Measurements from ENCODE around the gene KLHL33. TPM values are rescaled to one million over a fixed set of nuclear protein-coding genes. Genes with fewer than 3 reads are reported as not detected.

Gene KLHL33
- polyA plus RNA-seq, 1 experiment = 0.22 TPM

DNA sequence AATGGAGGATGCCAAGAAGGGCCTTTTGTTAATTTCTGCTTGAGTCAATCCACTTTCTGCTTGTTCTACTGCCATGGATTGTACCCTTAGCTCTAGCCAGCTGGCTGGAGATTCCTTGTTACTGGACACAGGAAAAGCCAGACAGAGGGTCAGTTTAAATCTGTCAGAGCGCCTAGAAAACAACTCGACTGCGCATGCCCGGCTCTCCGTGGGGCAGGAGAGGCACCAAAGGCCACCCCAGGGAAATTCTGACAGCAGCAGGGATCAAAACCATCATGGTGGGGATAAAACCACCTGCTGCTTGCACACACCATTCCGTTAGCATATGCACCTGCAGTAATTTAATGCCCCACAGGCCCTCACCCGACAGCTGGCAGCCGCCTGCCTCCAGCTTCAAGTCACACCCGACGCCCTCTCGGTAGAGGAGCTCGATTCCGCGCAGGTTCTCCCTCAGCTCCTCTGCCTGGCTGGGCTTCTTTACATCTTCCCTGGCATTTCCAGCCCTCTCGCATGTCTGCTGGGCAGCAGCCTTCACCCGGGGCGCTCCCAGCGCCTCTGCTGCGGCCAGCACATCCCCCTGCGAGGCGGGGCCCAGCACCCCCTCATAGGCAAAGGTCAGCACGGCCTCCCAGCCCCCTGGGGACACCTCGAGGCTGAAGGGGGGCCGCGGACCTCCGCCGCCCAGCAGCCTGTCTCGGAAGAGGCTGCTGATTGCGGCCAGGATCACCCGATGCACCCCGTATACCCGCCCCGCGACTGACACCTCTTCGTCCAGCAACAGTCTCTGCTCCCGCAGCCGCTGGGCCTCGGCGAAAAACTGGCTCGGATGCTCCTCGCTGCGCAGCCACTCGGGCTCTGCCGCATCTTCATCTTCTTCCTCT, 1.0 kb downstream of the KLHL33 start:
- Histone ChIP-seq H3K27me3 (ENCODE audit: control insufficient read depth, insufficient read depth, low read length) (no peaks in the 10 kb centered on the region), H3K36me3 (ENCODE audit: control insufficient read depth, insufficient read depth, low read length) (no peaks in the 10 kb centered on the region), H3K4me3 (ENCODE audit: low read depth, low read length) (no peak overlapping the region)
- TF ChIP-seq, protein P1, sequence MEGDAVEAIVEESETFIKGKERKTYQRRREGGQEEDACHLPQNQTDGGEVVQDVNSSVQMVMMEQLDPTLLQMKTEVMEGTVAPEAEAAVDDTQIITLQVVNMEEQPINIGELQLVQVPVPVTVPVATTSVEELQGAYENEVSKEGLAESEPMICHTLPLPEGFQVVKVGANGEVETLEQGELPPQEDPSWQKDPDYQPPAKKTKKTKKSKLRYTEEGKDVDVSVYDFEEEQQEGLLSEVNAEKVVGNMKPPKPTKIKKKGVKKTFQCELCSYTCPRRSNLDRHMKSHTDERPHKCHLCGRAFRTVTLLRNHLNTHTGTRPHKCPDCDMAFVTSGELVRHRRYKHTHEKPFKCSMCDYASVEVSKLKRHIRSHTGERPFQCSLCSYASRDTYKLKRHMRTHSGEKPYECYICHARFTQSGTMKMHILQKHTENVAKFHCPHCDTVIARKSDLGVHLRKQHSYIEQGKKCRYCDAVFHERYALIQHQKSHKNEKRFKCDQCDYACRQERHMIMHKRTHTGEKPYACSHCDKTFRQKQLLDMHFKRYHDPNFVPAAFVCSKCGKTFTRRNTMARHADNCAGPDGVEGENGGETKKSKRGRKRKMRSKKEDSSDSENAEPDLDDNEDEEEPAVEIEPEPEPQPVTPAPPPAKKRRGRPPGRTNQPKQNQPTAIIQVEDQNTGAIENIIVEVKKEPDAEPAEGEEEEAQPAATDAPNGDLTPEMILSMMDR (IDR thresholded peaks at IDR 0.05; ENCODE audit: insufficient read depth, low read depth, low read length) = no peak
- POLR2A ChIA-PET = no interaction called here
- CTCF ChIA-PET = interaction anchor here (1.4 to 4.5 kb wide), 2 partner anchors 12 to 20 kb away, joined by 4 to 17 read pairs; partner anchors contain the start of gene TEP1
- no peak for DNase-seq (ENCODE audit: low read depth)

DNA sequence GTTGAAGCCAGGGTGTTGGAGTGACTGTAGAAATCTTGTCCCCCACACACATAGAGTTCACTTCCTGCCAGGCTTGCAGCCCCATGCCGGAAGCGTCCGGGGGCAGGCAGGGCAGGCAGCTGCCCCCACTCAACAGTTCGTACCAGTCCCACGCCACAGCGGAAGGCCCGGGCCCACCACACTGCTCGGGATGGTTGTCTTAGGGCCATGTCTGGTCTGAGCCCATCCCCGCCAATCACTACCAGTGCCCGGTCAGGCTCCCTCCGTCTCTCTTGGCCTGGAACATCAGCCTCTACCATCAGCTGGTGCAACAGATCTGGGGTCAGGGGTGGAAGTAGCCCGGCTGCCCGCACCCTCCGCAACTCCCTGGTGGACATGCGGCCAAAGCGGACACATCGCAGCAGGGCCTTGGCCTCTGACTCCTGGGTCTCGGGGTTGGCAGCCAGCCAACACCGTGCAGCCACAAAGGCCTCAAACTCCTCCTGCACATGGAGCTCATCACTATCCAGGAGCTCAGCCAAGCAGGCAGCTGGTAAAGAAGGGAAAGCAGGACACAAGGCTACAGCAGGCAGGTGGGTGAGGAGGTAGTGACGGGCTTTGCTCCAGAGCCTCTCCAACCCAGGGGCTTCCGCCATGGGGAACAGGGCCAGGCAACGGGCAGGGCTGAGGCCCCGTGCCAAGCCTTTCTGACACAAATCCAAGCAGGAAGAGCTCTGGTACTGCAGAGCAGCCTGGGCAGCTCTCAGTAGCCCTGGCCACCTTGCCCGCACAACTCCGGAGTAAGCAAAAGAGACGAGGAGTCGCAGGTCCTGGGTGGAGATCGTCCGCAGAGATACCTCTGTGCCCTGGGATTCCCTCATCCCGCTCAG, 5.9 kb downstream of the KLHL33 start:
- no peak for DNase-seq (ENCODE audit: low read depth)
- TF ChIP-seq, protein P1 (IDR thresholded peaks at IDR 0.05; ENCODE audit: insufficient read depth, low read depth, low read length) = no peak
- Histone ChIP-seq H3K36me3 (ENCODE audit: control insufficient read depth, insufficient read depth, low read length) (no peaks in the 10 kb centered on the region), H3K27me3 (ENCODE audit: control insufficient read depth, insufficient read depth, low read length) (no peaks in the 10 kb centered on the region), H3K4me3 (ENCODE audit: low read depth, low read length) (no peak overlapping the region)
- POLR2A ChIA-PET = no interaction called here
- CTCF ChIA-PET = interaction anchor here (1.0 to 3.0 kb wide), 2 partner anchors 14 to 16 kb away, joined by 4 to 11 read pairs; no protein-coding TSS in a partner anchor

DNA sequence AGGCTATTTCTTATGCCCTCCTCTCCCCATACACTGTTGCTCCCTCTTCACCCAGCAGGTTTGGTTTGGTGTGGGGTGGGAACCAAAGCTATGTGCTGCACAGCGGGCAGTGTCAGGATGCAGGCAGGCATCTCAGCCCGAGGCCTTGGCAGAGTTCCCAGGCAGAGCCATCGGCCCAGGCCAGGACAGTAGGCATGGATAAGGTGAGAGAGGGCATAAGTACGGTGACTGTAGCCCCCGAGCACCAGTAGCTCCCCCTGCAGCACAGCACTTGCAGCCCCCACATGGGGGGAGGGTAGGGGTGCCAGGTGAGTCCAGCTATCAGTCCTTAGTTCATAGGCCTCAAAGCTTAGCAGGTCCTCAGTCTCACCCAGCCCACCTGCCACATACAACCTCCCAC, 7.2 kb downstream of the KLHL33 start:
- DNase-seq (ENCODE audit: low read depth) = no peak
- no peaks in the 10 kb centered on the region for H3K36me3 ChIP-seq (ENCODE audit: control insufficient read depth, insufficient read depth, low read length)
- TF ChIP-seq, protein P1 (IDR thresholded peaks at IDR 0.05; ENCODE audit: insufficient read depth, low read depth, low read length) = no peak
- H3K27me3 ChIP-seq (ENCODE audit: control insufficient read depth, insufficient read depth, low read length) = no peaks in the 10 kb centered on the region
- H3K4me3 ChIP-seq (ENCODE audit: low read depth, low read length) = no peak overlapping the region
- ChIA-PET POLR2A (no interaction called here), CTCF (interaction anchor here (1.0 to 3.0 kb wide), 3 partner anchors 12 to 15 kb away, joined by 4 to 11 read pairs (median 4); no protein-coding TSS in a partner anchor)

DNA sequence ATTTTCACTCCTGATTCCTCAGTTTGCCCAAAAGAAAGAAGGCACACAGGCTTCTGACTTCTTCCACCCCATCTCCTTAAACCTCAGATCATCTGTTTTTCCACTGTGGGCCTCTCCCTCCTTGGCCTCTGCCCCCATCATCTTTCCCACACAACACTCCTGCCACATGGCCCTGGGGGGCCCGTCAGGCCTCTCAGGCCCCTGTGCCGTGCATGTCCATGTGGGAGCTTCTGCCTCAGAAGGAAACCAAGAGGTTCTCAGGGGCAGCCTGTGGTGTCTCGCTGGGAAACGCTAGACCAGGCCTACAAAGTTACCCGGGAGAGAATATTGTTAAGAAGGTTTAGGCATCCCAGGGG, 8.0 kb downstream of the KLHL33 start:
- ChIA-PET CTCF (interaction anchor here (1.0 to 3.0 kb wide), 3 partner anchors 12 to 14 kb away, joined by 4 to 11 read pairs (median 4); no protein-coding TSS in a partner anchor), POLR2A (no interaction called here)
- no peaks in the 10 kb centered on the region for H3K27me3 ChIP-seq (ENCODE audit: control insufficient read depth, insufficient read depth, low read length)
- H3K4me3 ChIP-seq (ENCODE audit: low read depth, low read length) = no peak overlapping the region
- TF ChIP-seq, protein P1 (IDR thresholded peaks at IDR 0.05; ENCODE audit: insufficient read depth, low read depth, low read length) = no peak
- H3K36me3 ChIP-seq (ENCODE audit: control insufficient read depth, insufficient read depth, low read length) = no peaks in the 10 kb centered on the region
- no peak for DNase-seq (ENCODE audit: low read depth)

All from BJ (cell line).